Activated B cell treated with CpG ODN at 0.5 μM for 24 hours (primary cell): ENCODE results near the gene KRI1. TPM values are rescaled to one million over a fixed set of nuclear protein-coding genes. Genes with fewer than 3 reads are reported as not detected.

Experiments
- ATAC-seq: fragments of 200-7000 bp; cut with Tn5 transposase; one replicate; pipeline ENCODE4 v1.10.0; 2021; ENCODE audit warnings: low read depth, mild to moderate bottlenecking, moderate library complexity
- CTCF ChIA-PET: fragments of 350-600 bp; sonication (Branson Sonifier 250); formaldehyde crosslinking; loops from one replicate; lab custom pipeline; 2021; ENCODE audit warnings: antibody characterized with exemption; lab: Charles Lee
- POLR2A ChIA-PET: fragments of 350-600 bp; sonication (Branson Sonifier 250); formaldehyde crosslinking; loops from one replicate; lab custom pipeline; 2021; ENCODE audit warnings: antibody characterized with exemption; lab: Charles Lee
- DNase-seq: peaks from one replicate; pipeline ENCODE4 v3.0.0; 2022
- H3K27ac Mint-ChIP-seq: one replicate; pipeline ENCODE4 v1.8.0; 2020; ENCODE audit warnings: mixed read lengths
- H3K27me3 Mint-ChIP-seq: one replicate; pipeline ENCODE4 v1.8.0; 2021; ENCODE audit warnings: mixed read lengths
- H3K36me3 Mint-ChIP-seq: one replicate; pipeline ENCODE4 v1.8.0; 2021; ENCODE audit warnings: low read depth, mixed read lengths
- H3K4me1 Mint-ChIP-seq: one replicate; pipeline ENCODE4 v1.8.0; 2021; ENCODE audit warnings: mixed read lengths
- H3K4me3 Mint-ChIP-seq: one replicate; pipeline ENCODE4 v1.8.0; 2020; ENCODE audit warnings: mild to moderate bottlenecking, mixed read lengths
- H3K9me3 Mint-ChIP-seq: one replicate; pipeline ENCODE4 v1.8.0; 2020; ENCODE audit warnings: mixed read lengths
- CTCF ChIP-seq: fragments of 200-600 bp; IDR thresholded peaks from one replicate; pipeline ENCODE4 v1.8.0; 2022; ENCODE audit warnings: antibody characterized with exemption, mild to moderate bottlenecking
- intact Hi-C: fragments of 100-400 bp; cut with micrococcal nuclease; formaldehyde crosslinking; loops from one replicate; pipeline ENCODE4 v1.15.1; 2024
- total RNA-seq: library from RNA; stranded (reverse); gene quantifications from 2 replicates; pipeline ENCODE4 v1.2.3, GENCODE V29; 2022

KRI1 gene
- total RNA-seq, 1 donor from 2014 or later, result 48.1 TPM

- ATAC-seq (no peak), DNase-seq (peak; percentile 23)
- H3K9me3 Mint-ChIP-seq, result no peaks in the 10 kb centered on the region
- H3K4me3 Mint-ChIP-seq, result no peak overlapping the region
- peaks cover 32% of the 10 kb centered on the region for H3K4me1 Mint-ChIP-seq
- POLR2A ChIA-PET, result no interaction called here
- intact Hi-C loops, result loop anchor here (5.0 kb wide), 1 partner anchor 183 kb away; no protein-coding TSS in a partner anchor
- H3K27ac Mint-ChIP-seq, result no peak overlapping the region
- H3K27me3 Mint-ChIP-seq, result peaks cover 43% of the 10 kb centered on the region
- H3K36me3 Mint-ChIP-seq, result no peaks in the 10 kb centered on the region
- TF ChIP-seq CTCF, result no peak
- CTCF ChIA-PET, result no interaction called here
Measured at GRCh38 chr19:10514211-10515145, 51.3 kb downstream of the KRI1 start.

GRCh38 chr19:10513223-10513622 is 52.6 kb downstream of the KRI1 start:
- no peak for ATAC-seq
- CTCF ChIA-PET, result interaction anchor here (1.2 kb wide), 1 partner anchor 186 kb away, joined by 5 read pairs; no protein-coding TSS in a partner anchor
- peaks cover 20% of the 10 kb centered on the region for H3K4me1 Mint-ChIP-seq

GRCh38 chr19:10510301-10510802 is 55.5 kb downstream of the KRI1 start:
- DNase-seq, result peak; percentile 61
- peak; percentile 35 for TF ChIP-seq CTCF
- Mint-ChIP-seq H3K27me3 (peaks cover 16% of the 10 kb centered on the region), H3K4me3 (no peak overlapping the region), H3K36me3 (no peaks in the 10 kb centered on the region), H3K27ac (no peak overlapping the region), H3K9me3 (no peaks in the 10 kb centered on the region), H3K4me1 (peaks cover 13% of the 10 kb centered on the region)
- ChIA-PET POLR2A (interaction anchor here (0.6 to 0.7 kb wide), 2 partner anchors 33 to 144 kb away, joined by 5 to 7 read pairs; no protein-coding TSS in a partner anchor), CTCF (interaction anchor here (1.0 kb wide), 1 partner anchor 149 kb away, joined by 3 read pairs; no protein-coding TSS in a partner anchor)
- intact Hi-C loops, result loop anchor here (5.0 kb wide), 1 partner anchor 187 kb away; no protein-coding TSS in a partner anchor
- peak; percentile 38 for ATAC-seq

More at GRCh38 chr19:10513223-10513622, 52.6 kb downstream of the KRI1 start:
- peaks cover 31% of the 10 kb centered on the region for H3K27me3 Mint-ChIP-seq
- no peak for TF ChIP-seq CTCF
- no peaks in the 10 kb centered on the region for H3K9me3 Mint-ChIP-seq
- intact Hi-C loops, result loop anchor here (5.0 kb wide), 1 partner anchor 184 kb away; no protein-coding TSS in a partner anchor
- POLR2A ChIA-PET, result no interaction called here
- DNase-seq, result no peak
- H3K27ac Mint-ChIP-seq, result peak overlapping the region; percentile 7
- H3K4me3 Mint-ChIP-seq, result no peak overlapping the region
- no peaks in the 10 kb centered on the region for H3K36me3 Mint-ChIP-seq

- peaks cover 9% of the 10 kb centered on the region for H3K4me1 Mint-ChIP-seq
- ATAC-seq (no peak), DNase-seq (no peak)
- POLR2A ChIA-PET, result interaction anchor here (0.6 to 1.3 kb wide), 2 partner anchors 57 to 224 kb away, joined by 3 to 4 read pairs; partner anchors contain the start of gene KRI1
- CTCF ChIA-PET, result no interaction called here
- no peak for TF ChIP-seq CTCF
- intact Hi-C loops, result no loop called here
- H3K36me3 Mint-ChIP-seq, result no peaks in the 10 kb centered on the region
- H3K27ac Mint-ChIP-seq, result no peak overlapping the region
- H3K27me3 Mint-ChIP-seq, result peaks cover 8% of the 10 kb centered on the region
- no peaks in the 10 kb centered on the region for H3K9me3 Mint-ChIP-seq
- H3K4me3 Mint-ChIP-seq, result no peak overlapping the region
Measured at GRCh38 chr19:10508707-10509106, 57.1 kb downstream of the KRI1 start.

GRCh38 chr19:10508036-10508435 is 57.8 kb downstream of the KRI1 start:
- intact Hi-C loops, result no loop called here
- ATAC-seq, result no peak

More at GRCh38 chr19:10508036-10508435, 57.8 kb downstream of the KRI1 start:
- TF ChIP-seq CTCF, result no peak
- POLR2A ChIA-PET, result interaction anchor here (0.6 to 1.3 kb wide), 4 partner anchors 58 to 224 kb away, joined by 3 to 8 read pairs (median 4); partner anchors contain the start of gene KRI1
- peaks cover 6% of the 10 kb centered on the region for H3K4me1 Mint-ChIP-seq
- H3K27me3 Mint-ChIP-seq, result peaks cover 2% of the 10 kb centered on the region
- H3K9me3 Mint-ChIP-seq, result no peaks in the 10 kb centered on the region
- no peak overlapping the region for H3K4me3 Mint-ChIP-seq
- CTCF ChIA-PET, result no interaction called here
- DNase-seq, result no peak
- H3K36me3 Mint-ChIP-seq, result no peaks in the 10 kb centered on the region
- no peak overlapping the region for H3K27ac Mint-ChIP-seq
